Gastrocnemius medialis (tissue), 4 donors: ENCODE measurements around the gene SRP19. TPM values are rescaled to one million over a fixed set of nuclear protein-coding genes. Genes with fewer than 3 reads are reported as not detected.

ENCODE experiments used
- ATAC-seq, 2 donors: fragments of 150-250 bp; one replicate each; pipeline ENCODE4 v1.9.1; 2016
- DNase-seq, 2 donors: peaks; one replicate each; pipeline ENCODE4 v3.0.0-alpha.2; 2019
- H3K27ac ChIP-seq, 4 donors: fragments of 200-600 bp; sonication (generic); 1 replicate in 1 of 4; 2 replicates in 3 of 4; pipeline ENCODE4 v1.5.1; 2016 to 2018; ENCODE audit warnings: mild to moderate bottlenecking in 2 of 4, moderate library complexity in 1 of 4
- H3K27me3 ChIP-seq, 3 donors: fragments of 200-600 bp; sonication (generic) in 2 of 3; 1 replicate in 1 of 3; 2 replicates in 2 of 3; pipeline versions ENCODE4 v1.5.1 to v1.6.0; 2016 to 2019; ENCODE audit warnings: mild to moderate bottlenecking in 1 of 3, moderate library complexity in 1 of 3
- H3K36me3 ChIP-seq, 2 donors: fragments of 200-600 bp; sonication (generic) in 1 of 2; one replicate each; pipeline ENCODE4 v1.5.1; 2017 to 2018
- H3K4me1 ChIP-seq, 2 donors: fragments of 200-600 bp; sonication (generic) in 1 of 2; one replicate each; pipeline ENCODE4 v1.5.1; 2016 to 2017; ENCODE audit warnings: mild to moderate bottlenecking in 2 of 2
- H3K4me3 ChIP-seq, 4 donors: fragments of 200-600 bp; sonication (generic) in 3 of 4; 1 replicate in 1 of 4; 2 replicates in 3 of 4; pipeline ENCODE4 v1.5.1; 2016 to 2019; ENCODE audit warnings: mild to moderate bottlenecking in 2 of 4
- H3K9me3 ChIP-seq, 3 donors: fragments of 200-600 bp; sonication (generic) in 2 of 3; 1 replicate in 1 of 3; 2 replicates in 2 of 3; pipeline ENCODE4 v1.5.1; 2016 to 2019
- POLR2A ChIP-seq, 2 donors: fragments of 450-650 bp; IDR thresholded peaks; one replicate each; pipeline ENCODE4 v1.6.1; 2017; ENCODE audit warnings: antibody characterized with exemption in 2 of 2, mild to moderate bottlenecking in 2 of 2, moderate library complexity in 2 of 2
- in situ Hi-C, 4 donors: fragments of 200-750 bp; cut with MboI; loops; one replicate each; pipeline versions ENCODE4 v1.15.0 to v1.8.0; 2017; ENCODE audit warnings: low sequenced_read_pairs in 4 of 4
- intact Hi-C: fragments of 100-400 bp; cut with DNase I; formaldehyde crosslinking; loops from one replicate; pipeline ENCODE4 v1.15.1; 2023; ENCODE audit warnings: low total_unique reads
- total RNA-seq, 4 donors: library from RNA; depleted of rRNA; stranded (reverse); fragments of >200 nt; gene quantifications; one replicate each; pipeline versions ENCODE4 v1.1.0 to v1.2.3, GENCODE V29; 2016
- TF ChIP-seq, protein P1 (sequence below), 5 experiments: fragments of 450-650 bp in 3 of 5; fragments of 200-600 bp in 2 of 5; sonication (generic) in 2 of 5; IDR thresholded peaks in 4 of 5; conservative IDR thresholded peaks in 1 of 5; 1 replicate in 4 of 5; 2 replicates in 1 of 5; pipeline ENCODE4 v1.5.1; 2016 to 2019; ENCODE audit warnings: antibody characterized with exemption in 5 of 5, mild to moderate bottlenecking in 3 of 5, moderate library complexity in 3 of 5

SRP19 gene
- total RNA-seq, 4 donors from 2014 or later = 40.4 to 63.8 (median 55.0) TPM

- Histone ChIP-seq H3K9me3 (no peaks in the 10 kb centered on the region), H3K36me3 (peaks cover 0 to 66% of the 10 kb centered on the region in 2 donors), H3K27ac (no peak overlapping the region), H3K4me3 (no peak overlapping the region), H3K27me3 (no peaks in the 10 kb centered on the region), H3K4me1 (peaks cover 11 to 13% of the 10 kb centered on the region in 2 donors)
- ATAC-seq (no peak), DNase-seq (no peak)
- intact Hi-C loops (loop anchor here (10.0 kb wide), 1 partner anchor 647 kb away; the partner anchor contains the start of gene YTHDC2), in situ Hi-C loops (loop anchor here in 1 of 4 donors (10.0 kb wide), 1 partner anchor 47 kb away; no protein-coding TSS in a partner anchor)
- TF ChIP-seq, protein P1, sequence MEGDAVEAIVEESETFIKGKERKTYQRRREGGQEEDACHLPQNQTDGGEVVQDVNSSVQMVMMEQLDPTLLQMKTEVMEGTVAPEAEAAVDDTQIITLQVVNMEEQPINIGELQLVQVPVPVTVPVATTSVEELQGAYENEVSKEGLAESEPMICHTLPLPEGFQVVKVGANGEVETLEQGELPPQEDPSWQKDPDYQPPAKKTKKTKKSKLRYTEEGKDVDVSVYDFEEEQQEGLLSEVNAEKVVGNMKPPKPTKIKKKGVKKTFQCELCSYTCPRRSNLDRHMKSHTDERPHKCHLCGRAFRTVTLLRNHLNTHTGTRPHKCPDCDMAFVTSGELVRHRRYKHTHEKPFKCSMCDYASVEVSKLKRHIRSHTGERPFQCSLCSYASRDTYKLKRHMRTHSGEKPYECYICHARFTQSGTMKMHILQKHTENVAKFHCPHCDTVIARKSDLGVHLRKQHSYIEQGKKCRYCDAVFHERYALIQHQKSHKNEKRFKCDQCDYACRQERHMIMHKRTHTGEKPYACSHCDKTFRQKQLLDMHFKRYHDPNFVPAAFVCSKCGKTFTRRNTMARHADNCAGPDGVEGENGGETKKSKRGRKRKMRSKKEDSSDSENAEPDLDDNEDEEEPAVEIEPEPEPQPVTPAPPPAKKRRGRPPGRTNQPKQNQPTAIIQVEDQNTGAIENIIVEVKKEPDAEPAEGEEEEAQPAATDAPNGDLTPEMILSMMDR (IDR thresholded peaks at IDR 0.05 in 4 of 5, conservative IDR thresholded peaks at IDR 0.05 in 1 of 5) = no peak
- no peak for TF ChIP-seq POLR2A (IDR thresholded peaks at IDR 0.05)
Observed at GRCh38 chr5:112867411-112867810, 6.3 kb downstream of the SRP19 start.

DNA sequence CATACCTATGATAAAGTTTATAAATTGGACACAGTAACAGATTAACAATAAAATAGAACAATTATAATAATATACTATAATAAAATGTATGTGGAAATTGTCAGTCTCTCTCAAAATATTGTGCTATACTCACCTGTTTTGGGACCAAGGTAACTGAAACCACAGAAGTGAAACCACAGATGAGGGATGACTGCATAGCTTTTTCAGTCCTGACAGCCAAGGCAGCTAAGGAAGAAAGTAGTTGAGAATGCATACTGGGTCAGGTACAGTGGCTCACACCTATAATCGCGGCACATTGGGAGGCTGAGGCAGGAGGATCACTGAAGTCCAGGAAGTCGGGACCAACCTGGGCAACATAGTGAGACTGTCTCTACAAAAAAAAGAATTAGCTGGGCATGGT, 8.9 kb downstream of the SRP19 start:
- ATAC-seq (no peak), DNase-seq (no peak)
- intact Hi-C loops (loop anchor here (10.0 kb wide), 1 partner anchor 645 kb away; the partner anchor contains the start of gene YTHDC2), in situ Hi-C loops (loop anchor here in 1 of 4 donors (10.0 kb wide), 1 partner anchor 45 kb away; no protein-coding TSS in a partner anchor)
- Histone ChIP-seq H3K27ac (no peak overlapping the region), H3K9me3 (no peaks in the 10 kb centered on the region), H3K4me3 (no peak overlapping the region), H3K27me3 (no peaks in the 10 kb centered on the region), H3K4me1 (no peaks in the 10 kb centered on the region), H3K36me3 (peaks cover 0 to 51% of the 10 kb centered on the region in 2 donors)
- TF ChIP-seq POLR2A (IDR thresholded peaks at IDR 0.05) = no peak
- TF ChIP-seq, protein P1 (IDR thresholded peaks at IDR 0.05 in 4 of 5, conservative IDR thresholded peaks at IDR 0.05 in 1 of 5) = no peak

- Histone ChIP-seq H3K4me3 (no peak overlapping the region), H3K27ac (no peak overlapping the region), H3K36me3 (peaks cover 0 to 52% of the 10 kb centered on the region in 2 donors), H3K9me3 (no peaks in the 10 kb centered on the region), H3K4me1 (no peaks in the 10 kb centered on the region), H3K27me3 (no peaks in the 10 kb centered on the region)
- intact Hi-C loops = no loop called here
- no peak for DNase-seq
- in situ Hi-C loops = no loop called here
- TF ChIP-seq, protein P1 (IDR thresholded peaks at IDR 0.05 in 4 of 5, conservative IDR thresholded peaks at IDR 0.05 in 1 of 5) = no peak
- no peak for TF ChIP-seq POLR2A (IDR thresholded peaks at IDR 0.05)
- no peak for ATAC-seq
Observed at GRCh38 chr5:112870966-112871365, 9.9 kb downstream of the SRP19 start.

DNA sequence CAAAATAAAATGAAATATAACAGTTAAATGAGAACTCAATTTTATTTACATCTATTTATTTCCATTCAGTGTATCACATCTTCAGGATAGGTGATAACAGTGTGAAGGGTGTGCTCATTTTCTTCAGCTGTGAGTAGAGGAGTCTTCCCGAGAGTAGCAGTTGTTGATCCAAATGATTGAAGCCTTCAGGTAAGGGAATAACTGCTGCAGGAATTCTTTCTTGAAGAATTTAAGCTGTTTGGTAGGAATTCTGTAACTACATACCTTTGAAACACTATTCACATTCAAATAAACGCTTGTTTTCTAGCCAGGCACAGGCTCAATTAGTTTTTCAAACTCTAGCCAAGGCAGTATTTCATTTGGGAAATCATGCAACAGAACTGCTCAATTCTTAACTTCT, 15.3 kb downstream of the SRP19 start:
- DNase-seq (no peak), ATAC-seq (no peak)
- no peak for TF ChIP-seq POLR2A (IDR thresholded peaks at IDR 0.05)
- TF ChIP-seq, protein P1 (IDR thresholded peaks at IDR 0.05 in 4 of 5, conservative IDR thresholded peaks at IDR 0.05 in 1 of 5) = no peak
- Histone ChIP-seq H3K27me3 (no peaks in the 10 kb centered on the region), H3K36me3 (peaks cover 0 to 34% of the 10 kb centered on the region in 2 donors), H3K9me3 (no peaks in the 10 kb centered on the region), H3K27ac (no peak overlapping the region), H3K4me3 (no peak overlapping the region), H3K4me1 (peaks cover 4 to 14% of the 10 kb centered on the region in 2 donors)
- in situ Hi-C loops (no loop called here), intact Hi-C loops (no loop called here)

DNA sequence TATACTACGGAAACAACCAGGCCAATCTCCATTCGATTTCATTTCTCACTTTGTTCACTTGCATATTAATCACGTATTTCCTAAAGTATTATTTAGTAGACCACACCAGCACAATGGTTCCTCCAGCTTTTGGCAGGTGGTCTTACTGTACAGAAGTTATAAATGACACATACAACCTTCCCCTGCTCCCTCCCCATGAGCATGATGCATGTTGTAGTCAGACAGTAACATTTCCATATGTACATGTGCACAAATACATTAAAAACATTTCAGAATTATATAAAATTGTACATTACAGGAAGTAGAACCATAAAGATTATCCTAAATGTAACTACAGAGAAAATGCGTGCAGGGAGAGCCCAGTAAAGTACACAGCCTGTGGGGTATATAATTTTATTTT, 17.0 kb downstream of the SRP19 start:
- Histone ChIP-seq H3K27ac (no peak overlapping the region), H3K27me3 (no peaks in the 10 kb centered on the region), H3K4me3 (no peak overlapping the region), H3K4me1 (peaks cover 4 to 14% of the 10 kb centered on the region in 2 donors), H3K9me3 (no peaks in the 10 kb centered on the region), H3K36me3 (peaks cover 0 to 34% of the 10 kb centered on the region in 2 donors)
- in situ Hi-C loops (no loop called here), intact Hi-C loops (no loop called here)
- ATAC-seq = no peak
- no peak for TF ChIP-seq POLR2A (IDR thresholded peaks at IDR 0.05)
- TF ChIP-seq, protein P1 (IDR thresholded peaks at IDR 0.05 in 4 of 5, conservative IDR thresholded peaks at IDR 0.05 in 1 of 5) = no peak
- DNase-seq = no peak
